ENCODE data around the gene SERPINB6. TPM values are rescaled to one million over a fixed set of nuclear protein-coding genes. Genes with fewer than 3 reads are reported as not detected.
"Not testable (repeated sequence)": the region's sequence is repeated elsewhere in the genome, so short reads cannot be mapped to it uniquely, and the experiment has no call there.

Gene SERPINB6
- total and polyA plus RNA-seq, 8 donors, result 79.1 to 281 (median 156) TPM

DNA sequence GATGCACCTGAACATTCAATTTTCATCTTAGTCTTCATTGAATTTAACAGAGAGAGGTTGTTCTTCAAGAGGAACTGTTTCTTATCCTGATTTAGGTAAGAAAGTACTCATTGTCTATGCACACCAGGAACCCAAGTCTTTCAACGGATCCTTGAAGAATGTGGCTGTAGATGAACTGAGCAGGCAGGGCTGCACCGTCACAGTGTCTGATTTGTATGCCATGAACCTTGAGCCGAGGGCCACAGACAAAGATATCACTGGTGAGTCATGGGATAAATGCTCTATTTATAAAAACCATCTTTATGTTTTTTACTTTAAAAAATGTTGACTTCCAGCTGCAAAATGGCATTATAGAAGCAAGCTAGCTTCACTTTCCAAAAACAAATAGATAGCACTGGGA is 38.6 kb upstream of the SERPINB6 start:
- 84 to 95% (median 89%) methylated on average over 3 of the region's 3 CpGs for WGBS, 5 donors
- intact Hi-C loops (cut with DNase I; ENCODE audit: low total_unique reads), result loop anchor here (5.0 kb wide), 1 partner anchor 37 kb away; no protein-coding TSS in a partner anchor
- peaks cover 0 to 22% (median 12%) of the 10 kb centered on the region in 4 donors for H3K9me3 ChIP-seq
- no peak for DNase-seq
- no peak overlapping the region for H3K4me3 ChIP-seq
- H3K27me3 ChIP-seq, result no peaks in the 10 kb centered on the region
- no peak overlapping the region for H3K27ac ChIP-seq
- H3K4me1 ChIP-seq, result no peaks in the 10 kb centered on the region
- H3K36me3 ChIP-seq, result peaks cover 29 to 97% (median 94%) of the 10 kb centered on the region in 4 donors
- TF ChIP-seq EP300 (IDR thresholded peaks at IDR 0.05) (no peak), POLR2AphosphoS5 (IDR thresholded peaks at IDR 0.05) (no peak), POLR2A (IDR thresholded peaks at IDR 0.05) (no peak)
- TF ChIP-seq, protein P1, sequence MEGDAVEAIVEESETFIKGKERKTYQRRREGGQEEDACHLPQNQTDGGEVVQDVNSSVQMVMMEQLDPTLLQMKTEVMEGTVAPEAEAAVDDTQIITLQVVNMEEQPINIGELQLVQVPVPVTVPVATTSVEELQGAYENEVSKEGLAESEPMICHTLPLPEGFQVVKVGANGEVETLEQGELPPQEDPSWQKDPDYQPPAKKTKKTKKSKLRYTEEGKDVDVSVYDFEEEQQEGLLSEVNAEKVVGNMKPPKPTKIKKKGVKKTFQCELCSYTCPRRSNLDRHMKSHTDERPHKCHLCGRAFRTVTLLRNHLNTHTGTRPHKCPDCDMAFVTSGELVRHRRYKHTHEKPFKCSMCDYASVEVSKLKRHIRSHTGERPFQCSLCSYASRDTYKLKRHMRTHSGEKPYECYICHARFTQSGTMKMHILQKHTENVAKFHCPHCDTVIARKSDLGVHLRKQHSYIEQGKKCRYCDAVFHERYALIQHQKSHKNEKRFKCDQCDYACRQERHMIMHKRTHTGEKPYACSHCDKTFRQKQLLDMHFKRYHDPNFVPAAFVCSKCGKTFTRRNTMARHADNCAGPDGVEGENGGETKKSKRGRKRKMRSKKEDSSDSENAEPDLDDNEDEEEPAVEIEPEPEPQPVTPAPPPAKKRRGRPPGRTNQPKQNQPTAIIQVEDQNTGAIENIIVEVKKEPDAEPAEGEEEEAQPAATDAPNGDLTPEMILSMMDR (IDR thresholded peaks at IDR 0.05), result no peak

DNA sequence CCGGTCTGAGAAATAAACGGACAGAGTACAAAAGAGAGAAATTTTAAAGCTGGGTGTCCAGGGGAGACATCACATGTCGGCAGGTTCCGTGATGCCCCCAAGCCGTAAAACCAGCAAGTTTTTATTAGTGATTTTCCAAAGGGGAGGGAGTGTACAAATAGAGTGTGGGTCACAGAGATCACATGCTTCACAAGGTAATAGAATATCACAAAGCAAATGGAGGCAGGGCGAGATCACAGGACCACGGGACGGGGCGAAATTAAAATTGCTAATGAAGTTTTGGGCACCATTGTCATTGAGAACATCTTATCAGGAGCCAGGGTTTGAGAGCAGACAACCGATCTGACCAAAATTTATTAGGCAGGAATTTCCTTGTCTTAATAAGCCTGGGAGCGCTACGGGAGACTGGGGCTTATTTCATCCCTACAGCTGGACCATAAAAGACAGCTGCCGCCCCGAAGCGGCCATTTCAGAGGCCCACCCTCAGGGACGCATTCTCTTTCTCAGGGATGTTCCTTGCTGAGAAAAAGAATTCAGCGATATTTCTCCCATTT is 37.4 kb upstream of the SERPINB6 start:
- Histone ChIP-seq H3K36me3 (peaks cover 31 to 98% (median 93%) of the 10 kb centered on the region in 4 donors), H3K9me3 (peaks cover 0 to 22% (median 12%) of the 10 kb centered on the region in 4 donors)
- not testable (repeated sequence) for H3K27me3 ChIP-seq, DNase-seq, H3K27ac ChIP-seq, H3K4me1 ChIP-seq, H3K4me3 ChIP-seq
- WGBS, 5 donors, result 96 to 99% (median 97%) methylated on average over 17 of the region's 17 CpGs
- intact Hi-C loops (cut with DNase I; ENCODE audit: low total_unique reads), result loop anchor here (5.0 kb wide), 1 partner anchor 39 kb away; no protein-coding TSS in a partner anchor

DNA sequence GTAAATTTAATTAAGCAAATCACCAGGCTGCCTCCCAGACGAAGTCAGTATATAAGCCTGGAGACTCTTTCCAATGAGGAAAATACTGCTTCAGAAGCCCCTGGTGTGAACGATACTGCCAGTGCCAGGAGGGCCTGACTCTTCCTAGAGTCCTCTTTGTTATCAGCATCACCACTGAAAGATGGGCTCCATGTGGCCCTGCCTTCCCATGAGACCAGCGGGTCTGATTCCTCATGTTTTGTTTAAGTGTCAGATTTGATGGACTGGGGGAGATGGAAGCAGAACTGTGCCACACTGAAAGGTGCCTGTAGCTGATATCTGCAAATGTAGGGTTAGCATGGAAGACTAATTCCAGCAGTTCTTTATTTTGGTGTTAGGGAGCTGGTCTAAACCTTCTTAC is 36.2 kb upstream of the SERPINB6 start:
- Histone ChIP-seq H3K4me1 (peaks cover 0 to 3% (median 0%) of the 10 kb centered on the region in 4 donors), H3K27me3 (no peaks in the 10 kb centered on the region), H3K27ac (no peak overlapping the region), H3K36me3 (peaks cover 31 to 89% (median 85%) of the 10 kb centered on the region in 4 donors), H3K4me3 (no peak overlapping the region), H3K9me3 (peaks cover 0 to 22% (median 12%) of the 10 kb centered on the region in 4 donors)
- 89 to 97% (median 92%) methylated on average over 3 of the region's 3 CpGs for WGBS, 5 donors
- intact Hi-C loops (cut with DNase I; ENCODE audit: low total_unique reads), result loop anchor here (5.0 kb wide), 1 partner anchor 40 kb away; no protein-coding TSS in a partner anchor
- TF ChIP-seq EP300 (IDR thresholded peaks at IDR 0.05) (no peak), POLR2AphosphoS5 (IDR thresholded peaks at IDR 0.05) (no peak), POLR2A (IDR thresholded peaks at IDR 0.05) (no peak)
- TF ChIP-seq, protein P1 (IDR thresholded peaks at IDR 0.05), result no peak
- DNase-seq, result no peak

DNA sequence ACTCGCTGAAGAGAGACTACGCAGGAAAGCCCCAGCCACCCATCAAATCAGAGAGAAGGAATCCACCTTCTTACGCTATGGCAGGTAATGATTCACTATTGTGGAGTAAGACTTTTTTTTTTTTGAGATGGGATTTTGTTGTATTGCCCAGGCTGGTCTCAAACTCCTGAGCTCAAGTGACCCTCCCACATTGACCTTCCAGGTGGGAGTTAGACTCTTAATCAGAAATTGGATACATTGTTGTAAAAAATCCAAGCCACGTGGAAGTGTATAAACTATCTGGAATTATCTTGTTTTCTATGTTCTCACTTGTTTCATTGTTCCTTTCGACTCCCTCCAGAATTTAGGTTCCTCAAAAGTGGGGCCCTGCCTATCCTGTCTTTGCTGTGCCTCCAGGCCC is 35.1 kb upstream of the SERPINB6 start:
- DNase-seq, result no peak
- whole genome bisulfite sequencing, 5 donors, result 81 to 97% (median 88%) methylated on average over 5 of the region's 5 CpGs
- Histone ChIP-seq H3K4me1 (peaks cover 4 to 14% (median 6%) of the 10 kb centered on the region in 4 donors), H3K4me3 (no peak overlapping the region), H3K36me3 (peaks cover 31 to 78% (median 75%) of the 10 kb centered on the region in 4 donors), H3K27ac (no peak overlapping the region), H3K27me3 (no peaks in the 10 kb centered on the region), H3K9me3 (peaks cover 0 to 11% (median 7%) of the 10 kb centered on the region in 4 donors)
- TF ChIP-seq, protein P1 (IDR thresholded peaks at IDR 0.05), result no peak
- TF ChIP-seq EP300 (IDR thresholded peaks at IDR 0.05) (no peak), POLR2A (IDR thresholded peaks at IDR 0.05) (no peak)
- intact Hi-C loops (cut with DNase I; ENCODE audit: low total_unique reads), result loop anchor here (5.0 kb wide), 1 partner anchor 41 kb away; no protein-coding TSS in a partner anchor

DNA sequence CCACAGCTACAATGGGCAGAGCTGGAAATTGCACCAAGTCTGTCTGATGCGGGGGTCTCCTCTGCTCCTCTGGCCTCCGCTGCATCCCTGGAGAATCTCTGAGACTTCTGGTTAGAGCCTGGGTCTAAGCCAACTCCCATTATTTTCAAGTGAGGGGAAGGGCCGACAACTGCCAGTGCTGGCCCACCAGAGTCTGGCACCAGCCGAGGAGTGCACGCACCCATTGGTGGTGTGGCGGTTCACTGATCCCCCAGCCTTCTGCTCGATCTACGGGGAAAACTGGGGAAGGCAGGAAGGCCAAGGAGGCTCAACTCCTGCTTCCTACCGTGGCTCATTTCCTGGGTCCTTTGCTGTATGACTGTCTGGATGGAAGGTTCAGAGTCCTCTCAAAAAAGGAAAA is 34.5 kb upstream of the SERPINB6 start:
- 91 to 99% (median 97%) methylated on average over 9 of the region's 9 CpGs for WGBS, 5 donors
- H3K9me3 ChIP-seq, result peaks cover 0 to 5% (median 4%) of the 10 kb centered on the region in 4 donors
- DNase-seq, result no peak

More for the DNA sequence above, 34.5 kb upstream of the SERPINB6 start:
- H3K27me3 ChIP-seq, result no peaks in the 10 kb centered on the region
- no peak for TF ChIP-seq POLR2AphosphoS5 (IDR thresholded peaks at IDR 0.05)
- TF ChIP-seq, protein P1 (IDR thresholded peaks at IDR 0.05), result no peak
- no peak for TF ChIP-seq POLR2A (IDR thresholded peaks at IDR 0.05)
- no peak for TF ChIP-seq EP300 (IDR thresholded peaks at IDR 0.05)
- no peak overlapping the region for H3K27ac ChIP-seq
- peaks cover 4 to 20% (median 10%) of the 10 kb centered on the region in 4 donors for H3K4me1 ChIP-seq
- H3K36me3 ChIP-seq, result peaks cover 31 to 72% (median 69%) of the 10 kb centered on the region in 4 donors
- intact Hi-C loops (cut with DNase I; ENCODE audit: low total_unique reads), result loop anchor here (5.0 kb wide), 1 partner anchor 41 kb away; no protein-coding TSS in a partner anchor
- H3K4me3 ChIP-seq, result no peak overlapping the region

All from stomach (tissue), 9 donors.